SK-N-SH (cell line): Measurements from ENCODE around the gene ELOA. TPM values are rescaled to one million over a fixed set of nuclear protein-coding genes. Genes with fewer than 3 reads are reported as not detected.
"Not testable (repeated sequence)": the region's sequence is repeated elsewhere in the genome, so short reads cannot be mapped to it uniquely, and the experiment has no call there.

Source experiments
- CTCF ChIA-PET: fragments of 300-600, 350-600 bp; formaldehyde crosslinking; extraction: SDS; loops from one replicate; lab custom pipeline; 2021; lab: Yijun Ruan, JAX
- POLR2A ChIA-PET: fragments of 350-600 bp; sonication (Branson Sonifier 250); formaldehyde crosslinking; extraction: SDS; loops from one replicate; lab custom pipeline; 2020; ENCODE audit warnings: antibody characterized with exemption, inconsistent platforms; lab: Yijun Ruan, JAX
- DNase-seq: peaks from one replicate; pipeline ENCODE4 v3.0.0; 2012
- H2AFZ ChIP-seq: fragments of 200-600 bp; sonication (generic); 2 replicates; pipeline ENCODE4 v1.8.1; 2016; ENCODE audit warnings: antibody characterized with exemption, mild to moderate bottlenecking, low read depth
- H3F3A ChIP-seq: fragments of 200-600 bp; sonication (generic); replicated peaks from 2 replicates; pipeline ENCODE3; 2016; ENCODE audit warnings: antibody characterized with exemption, mild to moderate bottlenecking; ENCODE audit not compliant: insufficient read depth
- H3K27ac ChIP-seq, 2 experiments: fragments of 200-500 bp in 1 of 2; fragments of 200-600 bp in 1 of 2; sonication (Bioruptor generic) in 1 of 2; sonication (generic), shearing (Covaris generic) in 1 of 2; 2 replicates each; pipeline versions ENCODE4 v1.5.1 to v1.6.1; 2014 to 2016; ENCODE audit warnings: low read depth in 2 of 2, inconsistent platforms in 1 of 2, low read length in 1 of 2, mild to moderate bottlenecking in 1 of 2, mixed read lengths in 1 of 2
- H3K27me3 ChIP-seq: fragments of 200-600 bp; sonication (generic), shearing (Covaris generic); 2 replicates; pipeline ENCODE4 v1.6.1; 2016; ENCODE audit warnings: mixed run types; ENCODE audit not compliant: insufficient read depth
- H3K36me3 ChIP-seq, 2 experiments: fragments of 200-500 bp in 1 of 2; fragments of 200-600 bp in 1 of 2; sonication (Bioruptor generic) in 1 of 2; sonication (generic) in 1 of 2; replicated peaks in 1 of 2; 2 replicates each; pipeline versions ENCODE3 to v1.5.1; 2014 to 2016; ENCODE audit warnings: low read length in 1 of 2, mild to moderate bottlenecking in 1 of 2; ENCODE audit not compliant: insufficient read depth in 2 of 2, control insufficient read depth in 1 of 2
- H3K4me1 ChIP-seq, 2 experiments: fragments of 200-500 bp in 1 of 2; fragments of 200-600 bp in 1 of 2; sonication (Bioruptor generic) in 1 of 2; sonication (generic), shearing (Covaris generic) in 1 of 2; 2 replicates each; pipeline versions ENCODE4 v1.5.1 to v1.6.1; 2014 to 2016; ENCODE audit warnings: low read depth in 1 of 2, low read length in 1 of 2, mixed run types in 1 of 2; ENCODE audit not compliant: insufficient read depth in 2 of 2, control insufficient read depth in 1 of 2
- H3K4me2 ChIP-seq: fragments of 200-600 bp; sonication (generic), shearing (Covaris generic); 2 replicates; pipeline ENCODE4 v1.6.1; 2017; ENCODE audit warnings: mixed run types
- H3K4me3 ChIP-seq, 2 experiments: fragments of 200-500 bp in 1 of 2; fragments of 200-600 bp in 1 of 2; sonication (Bioruptor generic) in 1 of 2; sonication (generic), shearing (Covaris generic) in 1 of 2; 2 replicates each; pipeline versions ENCODE4 v1.5.1 to v1.8.1; 2014 to 2016; ENCODE audit warnings: low read depth in 2 of 2, inconsistent platforms in 1 of 2, low read length in 1 of 2, mild to moderate bottlenecking in 1 of 2, mixed read lengths in 1 of 2, moderate library complexity in 1 of 2
- H3K79me2 ChIP-seq: fragments of 200-600 bp; sonication (generic); 2 replicates; pipeline ENCODE4 v1.8.1; 2017; ENCODE audit warnings: mild to moderate bottlenecking; ENCODE audit not compliant: insufficient read depth
- H3K9ac ChIP-seq: fragments of 200-600 bp; sonication (generic); 2 replicates; pipeline ENCODE4 v1.6.1; 2017; ENCODE audit warnings: mixed run types
- H3K9me2 ChIP-seq: fragments of 200-600 bp; sonication (generic); 2 replicates; pipeline ENCODE4 v1.6.1; 2017; ENCODE audit warnings: mixed run types
- H3K9me3 ChIP-seq: fragments of 200-600 bp; sonication (generic); 2 replicates; pipeline ENCODE4 v1.6.1; 2017; ENCODE audit warnings: mixed run types, mild to moderate bottlenecking, moderate library complexity
- H4K20me1 ChIP-seq: fragments of 200-600 bp; sonication (generic); 2 replicates; pipeline ENCODE4 v1.6.1; 2017; ENCODE audit warnings: mild to moderate bottlenecking, mixed run types; ENCODE audit not compliant: insufficient read depth
- CTCF ChIP-seq: fragments of 200-600 bp; sonication (generic); IDR thresholded peaks from 2 replicates; pipeline ENCODE4 v1.6.1; 2017; ENCODE audit warnings: antibody characterized with exemption, mild to moderate bottlenecking, moderate library complexity
- FOSL2 ChIP-seq: IDR thresholded peaks from 2 replicates; pipeline ENCODE4 v1.4.0; 2012; ENCODE audit warnings: low read depth, mild to moderate bottlenecking, moderate library complexity, borderline replicate concordance
- FOXJ3 ChIP-seq: sonication (generic); formaldehyde crosslinking; IDR thresholded peaks from 2 replicates; pipeline ENCODE4 v1.5.1; 2020; ENCODE audit warnings: mild to moderate bottlenecking, missing genetic modification reagents
- GABPA ChIP-seq: IDR thresholded peaks from 2 replicates; pipeline ENCODE4 v1.4.0; 2012; ENCODE audit warnings: low read depth, mild to moderate bottlenecking
- GATA2 ChIP-seq: sonication (generic); formaldehyde crosslinking; IDR thresholded peaks from 2 replicates; pipeline ENCODE4 v1.5.0; 2020; ENCODE audit warnings: mild to moderate bottlenecking, missing genetic modification reagents
- IRF3 ChIP-seq: fragments of 150-350 bp; IDR thresholded peaks from 2 replicates; pipeline ENCODE4 v1.6.1; 2016; ENCODE audit warnings: mild to moderate bottlenecking, low read depth, low read length
- MAX ChIP-seq: IDR thresholded peaks from 2 replicates; pipeline ENCODE4 v1.4.0; 2012; ENCODE audit warnings: low read depth
- MEF2A ChIP-seq: IDR thresholded peaks from 2 replicates; pipeline ENCODE4 v1.4.0; 2012; ENCODE audit warnings: low read depth, borderline replicate concordance
- MXI1 ChIP-seq: IDR thresholded peaks from 2 replicates; pipeline ENCODE4 v1.6.1; 2012; ENCODE audit warnings: mild to moderate bottlenecking, low read depth, low read length, improper control_type of control experiment
- NRF1 ChIP-seq: IDR thresholded peaks from 2 replicates; pipeline ENCODE4 v1.6.1; 2012; ENCODE audit warnings: low read depth, mild to moderate bottlenecking, low read length
- RAD21 ChIP-seq: IDR thresholded peaks from 2 replicates; pipeline ENCODE4 v1.6.1; 2012; ENCODE audit warnings: mild to moderate bottlenecking, low read length
- RCOR1 ChIP-seq: fragments of 150-350 bp; IDR thresholded peaks from 2 replicates; pipeline ENCODE4 v1.6.1; 2017; ENCODE audit warnings: antibody characterized with exemption, low read length
- SIN3A ChIP-seq: IDR thresholded peaks from 2 replicates; pipeline ENCODE4 v1.6.1; 2012; ENCODE audit warnings: low read depth, mild to moderate bottlenecking, low read length, moderate library complexity, borderline replicate concordance
- TAF1 ChIP-seq: IDR thresholded peaks from 2 replicates; pipeline ENCODE4 v1.6.1; 2012; ENCODE audit warnings: low read depth, mild to moderate bottlenecking, low read length, moderate library complexity, borderline replicate concordance
- USF1 ChIP-seq: IDR thresholded peaks from 2 replicates; pipeline ENCODE4 v1.4.0; 2012; ENCODE audit warnings: low read depth, borderline replicate concordance
- ZBTB33 ChIP-seq: IDR thresholded peaks from 2 replicates; pipeline ENCODE4 v1.4.0; 2012; ENCODE audit warnings: low read depth, borderline replicate concordance
- WGBS: methylation state at CpG from one replicate; pipeline ENCODE4 v1.1.6; 2017; ENCODE audit warnings: low lambda C conversion rate; 5-methylcytosine and 5-hydroxymethylcytosine counted together
- polyA plus RNA-seq, 3 experiments: library from polyadenylated mRNA; depleted of rRNA; stranded (reverse); fragments of >200 nt; gene quantifications; 2 replicates each; pipeline ENCODE4 v1.2.3, GENCODE V29; 2012

ELOA gene
- polyA plus RNA-seq, 1 of the 3 experiments (the other 2 are of a cell fraction), result 14.5 TPM

GRCh38 chr1:23802809-23803342 is 59.6 kb downstream of the ELOA start:
- H3K79me2 ChIP-seq, H3K4me2 ChIP-seq, H3K27me3 ChIP-seq, H3K9me3 ChIP-seq, H3K36me3 ChIP-seq, H4K20me1 ChIP-seq, H2AFZ ChIP-seq, H3K9me2 ChIP-seq, H3K9ac ChIP-seq, DNase-seq, H3K4me3 ChIP-seq: not testable (repeated sequence)
- ChIA-PET CTCF (interaction anchor here (1.0 to 5.7 kb wide), 5 partner anchors 7 to 114 kb away, joined by 3 to 47 read pairs (median 6); no protein-coding TSS in a partner anchor), POLR2A (interaction anchor here (0.9 to 4.1 kb wide), 4 partner anchors 11 to 156 kb away, joined by 4 to 17 read pairs (median 5); partner anchors contain the start of genes HMGCL, LYPLA2, PNRC2 and RPL11)
- WGBS, result 96% methylated on average over 7 of the region's 7 CpGs
- Histone ChIP-seq H3K27ac (peak overlapping the region in 1 of 2 experiments; percentile 89; a peak in 1 of 4 replicates), H3F3A (peaks cover 15% of the 10 kb centered on the region), H3K4me1 (peaks cover 5 to 30% of the 10 kb centered on the region in 2 experiments; a peak in 1 of 4 replicates)
- TF ChIP-seq GATA2 (CRISPR knock-in tag), result peak; percentile 46; the same call in 1 of the 2 replicates

- Histone ChIP-seq H3K9me3 (no peaks in the 10 kb centered on the region), H3K4me1 (peaks cover 5 to 29% of the 10 kb centered on the region in 2 experiments; a peak in 1 of 4 replicates), H3K4me3 (no peak overlapping the region), H3K79me2 (no peaks in the 10 kb centered on the region), H4K20me1 (no peaks in the 10 kb centered on the region), H3F3A (peaks cover 15% of the 10 kb centered on the region), H3K4me2 (no peak overlapping the region), H3K27me3 (no peaks in the 10 kb centered on the region), H3K9me2 (no peaks in the 10 kb centered on the region), H3K27ac (no peak overlapping the region), H2AFZ (no peak overlapping the region), H3K36me3 (peaks cover 0 to 3% of the 10 kb centered on the region in 2 experiments), H3K9ac (no peak overlapping the region)
- 95% methylated on average over 5 of the region's 5 CpGs for WGBS
- POLR2A ChIA-PET, result no interaction called here
- CTCF ChIA-PET, result interaction anchor here (1.0 to 4.3 kb wide), 2 partner anchors 26 to 113 kb away, joined by 3 to 26 read pairs; no protein-coding TSS in a partner anchor
- DNase-seq, result no peak
- TF ChIP-seq CTCF (no peak), MEF2A (no peak), ZBTB33 (no peak), FOSL2 (no peak), SIN3A (no peak), GABPA (no peak), NRF1 (no peak), IRF3 (no peak), RCOR1 (no peak), FOXJ3 (CRISPR knock-in tag) (no peak), USF1 (no peak), MAX (no peak), MXI1 (no peak), TAF1 (no peak), RAD21 (no peak)
These were observed 60.4 kb downstream of the ELOA start for GRCh38 chr1:23803674-23804073.
